ENCODE results near the gene TNXB.
"Not testable (repeated sequence)": the region's sequence is repeated elsewhere in the genome, so short reads cannot be mapped to it uniquely, and the experiment has no call there.

The TNXB gene

DNA sequence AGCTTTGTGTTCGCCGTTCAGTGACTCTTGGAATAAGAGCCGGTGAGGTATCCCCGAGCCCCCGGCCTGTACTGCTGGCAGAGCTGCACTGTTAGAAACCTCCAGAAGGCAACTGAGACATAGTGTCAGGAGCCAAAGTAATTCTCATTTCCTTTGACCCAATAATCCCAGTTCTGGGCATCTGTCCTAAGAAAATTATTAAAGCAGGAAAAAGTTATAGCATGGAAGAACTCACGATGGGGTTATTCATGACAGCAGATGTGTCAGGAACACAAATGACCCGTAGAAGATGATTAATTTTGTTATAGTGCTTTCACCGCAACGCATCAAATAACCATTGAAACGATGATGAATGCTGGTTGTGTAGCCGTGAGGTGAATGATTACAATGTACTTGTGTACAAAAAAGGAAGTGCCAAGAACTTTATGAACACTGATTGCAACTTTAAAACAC lies 50.6 kb downstream of the TNXB start:
- no peak for DNase-seq (ENCODE audit: low read depth)

DNA sequence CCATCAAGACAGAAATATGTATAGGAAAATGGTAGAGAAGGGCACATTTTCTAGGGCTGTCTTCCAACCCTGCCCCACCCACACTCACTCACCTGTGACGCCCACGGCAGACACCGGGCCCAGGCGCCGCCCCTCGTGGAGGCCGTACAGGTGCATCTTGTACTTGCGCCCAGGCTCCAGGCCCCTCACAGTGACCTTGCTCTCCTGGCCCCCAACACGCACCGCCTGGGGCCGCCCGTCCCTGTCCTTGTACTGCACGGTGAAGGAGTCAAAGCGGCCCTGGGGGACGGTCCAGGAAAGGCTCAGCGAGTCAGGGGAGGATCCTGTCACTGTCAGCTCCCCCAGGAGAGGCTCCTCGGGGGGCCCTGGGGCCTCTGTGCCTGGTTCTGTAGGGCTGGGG lies 51.2 kb downstream of the TNXB start:
- no peak for DNase-seq (ENCODE audit: low read depth)

DNA sequence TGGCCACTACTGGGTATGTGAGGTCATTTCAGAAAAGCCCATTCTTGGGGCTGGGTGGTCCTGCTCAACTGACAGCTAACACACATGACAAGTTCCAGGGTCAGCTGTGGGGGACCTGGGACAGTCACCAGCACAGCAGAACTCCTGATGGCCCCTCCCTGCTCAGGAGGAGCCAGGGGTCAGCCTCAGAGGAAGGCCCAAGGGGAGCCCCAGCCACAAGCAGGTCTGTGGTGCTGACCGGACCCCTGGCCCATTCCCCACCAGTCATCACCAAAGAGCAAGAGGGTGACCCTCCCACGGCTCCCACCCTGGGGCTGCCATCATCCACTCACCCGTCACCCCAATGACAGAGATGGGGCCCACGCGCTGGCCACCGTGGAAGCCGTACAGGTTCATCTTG lies 52.9 kb downstream of the TNXB start:
- DNase-seq (ENCODE audit: low read depth): no peak

DNA sequence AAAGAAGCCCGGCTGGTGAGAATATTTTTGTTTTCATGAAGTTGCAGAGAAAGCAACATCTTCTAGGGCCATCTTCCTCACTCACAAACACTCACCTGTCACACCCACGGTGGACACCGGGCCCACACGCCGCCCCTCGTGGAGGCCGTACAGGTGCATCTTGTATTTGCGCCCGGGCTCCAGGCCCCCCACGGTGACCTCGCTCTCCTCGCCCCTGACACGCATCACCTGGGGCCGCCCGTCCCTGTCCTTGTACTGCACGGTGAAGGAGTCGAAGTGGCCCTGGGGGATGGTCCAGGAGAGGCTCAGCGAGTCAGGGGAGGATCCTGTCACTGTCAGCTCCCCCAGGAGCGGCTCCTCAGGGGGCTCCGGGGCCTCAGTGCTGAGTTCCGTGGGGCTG lies 53.4 kb downstream of the TNXB start:
- DNase-seq (ENCODE audit: low read depth): not testable (repeated sequence)

DNA sequence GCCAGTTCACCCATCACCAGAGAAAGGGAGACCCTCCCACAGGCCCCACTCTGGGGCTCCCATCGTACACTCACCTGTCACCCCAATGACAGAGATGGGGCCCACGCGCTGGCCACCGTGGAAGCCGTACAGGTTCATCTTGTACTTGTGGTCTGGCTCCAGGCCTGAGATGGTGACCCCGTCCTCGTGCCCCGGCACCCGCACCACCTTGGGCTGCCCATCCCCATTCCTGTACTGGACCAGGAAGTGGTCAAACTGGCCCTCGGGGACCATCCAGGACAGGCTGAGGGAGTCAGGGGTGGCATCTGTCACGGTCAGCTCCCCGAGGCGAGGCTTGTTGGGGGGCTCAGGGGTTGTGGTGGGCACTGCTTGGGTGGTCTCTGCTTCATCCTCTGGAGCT lies 55.8 kb downstream of the TNXB start:
- not testable (repeated sequence) for DNase-seq (ENCODE audit: low read depth)

DNA sequence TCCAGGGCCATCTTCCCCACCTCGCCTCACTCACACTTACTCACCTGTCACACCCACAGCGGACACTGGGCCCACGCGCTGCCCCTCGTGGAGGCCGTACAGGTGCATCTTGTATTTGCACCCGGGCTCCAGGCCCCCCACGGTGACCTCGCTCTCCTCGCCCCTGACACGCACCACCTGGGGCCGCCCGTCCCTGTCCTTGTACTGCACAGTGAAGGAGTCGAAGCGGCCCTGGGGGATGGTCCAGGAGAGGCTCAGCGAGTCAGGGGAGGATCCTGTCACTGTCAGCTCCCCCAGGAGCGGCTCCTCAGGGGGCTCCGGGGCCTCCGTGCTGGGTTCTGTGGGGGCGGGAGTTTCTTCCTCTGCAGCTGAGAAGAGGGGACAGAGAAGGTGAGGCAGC lies 56.5 kb downstream of the TNXB start:
- not testable (repeated sequence) for DNase-seq (ENCODE audit: low read depth)

DNA sequence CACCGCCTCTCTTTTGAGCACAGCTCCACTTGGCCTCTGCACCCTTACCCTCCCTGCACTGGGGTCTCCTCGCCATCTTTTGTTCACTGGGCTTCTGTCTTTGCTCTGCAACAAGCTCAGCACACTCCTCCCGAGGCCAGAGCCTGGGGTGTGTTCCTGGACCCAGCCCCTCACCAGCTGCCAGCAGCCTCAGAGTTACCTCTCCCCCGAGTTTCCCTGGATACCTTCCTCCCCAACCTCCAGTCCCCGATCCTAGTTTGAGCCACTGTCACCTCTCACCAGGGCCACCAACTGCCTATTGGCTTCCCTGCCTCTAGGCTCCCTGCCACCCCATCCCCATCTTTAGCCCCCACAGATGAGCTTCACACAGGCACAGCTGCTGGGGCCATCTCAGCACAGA lies 58.6 kb downstream of the TNXB start:
- no peak for DNase-seq (ENCODE audit: low read depth)

DNA sequence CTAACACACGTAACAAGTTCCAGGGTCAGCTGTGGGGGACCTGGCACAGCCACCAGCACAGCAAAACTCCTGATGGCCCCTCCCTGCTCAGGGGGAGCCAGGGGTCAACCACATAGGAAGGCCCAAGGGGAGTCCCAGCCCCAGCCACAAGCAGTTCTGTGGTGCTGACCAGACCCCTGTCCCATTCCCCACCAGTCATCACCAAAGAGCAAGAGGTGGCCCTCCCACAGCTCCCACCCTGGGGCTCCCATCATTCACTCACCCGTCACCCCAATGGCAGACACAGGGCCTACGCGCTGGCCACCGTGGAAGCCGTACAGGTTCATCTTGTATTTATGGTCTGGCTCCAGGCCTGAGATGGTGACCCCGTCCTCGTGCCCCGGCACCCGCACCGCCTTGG lies 59.4 kb downstream of the TNXB start:
- DNase-seq (ENCODE audit: low read depth): not testable (repeated sequence)

DNA sequence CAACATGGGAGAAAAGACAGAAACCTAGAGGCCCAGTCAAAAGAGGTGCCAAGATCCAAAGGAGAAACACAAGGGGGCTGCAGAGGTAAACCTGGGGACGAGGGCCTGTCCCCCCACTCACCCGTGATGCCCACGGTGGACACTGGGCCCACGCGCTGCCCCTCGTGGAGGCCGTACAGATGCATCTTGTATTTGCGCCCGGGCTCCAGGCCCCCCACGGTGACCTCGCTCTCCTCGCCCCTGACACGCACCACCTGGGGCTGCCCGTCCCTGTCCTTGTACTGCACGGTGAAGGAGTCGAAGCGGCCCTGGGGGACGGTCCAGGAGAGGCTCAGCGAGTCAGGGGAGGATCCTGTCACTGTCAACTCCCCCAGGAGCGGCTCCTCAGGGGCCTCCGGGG lies 60.0 kb downstream of the TNXB start:
- not testable (repeated sequence) for DNase-seq (ENCODE audit: low read depth)

DNA sequence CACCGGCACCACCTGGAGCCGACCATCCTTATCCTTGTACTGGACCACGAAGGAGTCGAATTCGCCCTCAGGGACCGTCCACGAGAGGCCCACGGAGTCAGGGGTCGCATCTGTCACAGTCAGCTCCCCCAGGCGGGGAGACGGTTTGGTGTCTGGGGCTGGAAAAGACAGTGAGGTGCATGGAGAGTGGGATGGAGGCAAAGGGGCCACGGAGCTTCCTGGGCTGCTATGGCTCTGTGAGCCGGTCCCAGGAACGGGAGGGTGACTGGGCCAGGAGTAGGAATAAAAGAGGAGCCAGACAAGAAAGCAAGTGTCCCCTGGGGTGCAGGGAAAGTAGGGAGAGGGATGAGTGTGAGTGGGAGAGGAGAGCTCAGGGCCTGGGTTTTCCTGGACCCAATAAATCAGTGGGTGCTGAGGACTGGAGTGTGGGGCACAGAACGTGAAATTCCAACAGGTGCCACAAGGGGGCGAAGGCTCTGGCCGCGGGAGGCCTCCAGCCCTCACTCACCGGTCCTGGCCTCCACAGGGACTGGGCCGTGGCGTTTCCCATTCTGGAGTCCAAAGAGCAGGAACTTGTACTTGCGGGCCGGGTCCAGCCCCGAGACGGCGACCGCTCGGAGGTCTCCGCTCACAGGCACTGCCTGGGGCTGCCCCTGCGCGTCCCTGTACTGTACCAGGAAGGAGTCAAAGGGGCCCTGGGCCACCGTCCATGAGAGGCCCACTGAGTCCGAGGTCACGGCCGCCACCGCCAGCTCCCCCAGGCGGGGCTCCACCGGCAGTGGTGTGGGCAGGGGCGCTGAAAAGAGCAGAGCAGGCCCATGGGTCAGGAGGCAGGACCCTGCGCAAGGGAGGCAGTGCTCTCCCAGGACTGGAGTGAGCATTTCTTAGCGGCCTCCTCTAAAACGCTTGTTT lies 61.0 kb downstream of the TNXB start:
- peak; percentile 54 for DNase-seq (ENCODE audit: low read depth)

DNA sequence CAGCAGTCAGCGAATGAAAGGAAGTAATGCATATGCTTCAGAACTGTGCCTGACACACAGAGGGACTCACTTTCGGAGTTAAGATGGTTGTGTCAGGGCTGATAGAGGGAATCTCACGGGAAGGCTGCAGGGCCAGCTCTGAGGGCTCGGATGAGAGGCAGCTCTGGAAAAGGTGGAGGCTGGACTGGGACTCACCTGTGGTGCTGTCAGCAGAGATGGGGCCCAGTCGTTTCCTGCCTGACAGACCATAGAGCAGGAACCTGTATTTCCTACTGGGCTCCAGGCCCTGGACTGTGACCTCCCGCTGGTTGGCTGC lies 61.6 kb downstream of the TNXB start:
- no peak for DNase-seq (ENCODE audit: low read depth)

DNA sequence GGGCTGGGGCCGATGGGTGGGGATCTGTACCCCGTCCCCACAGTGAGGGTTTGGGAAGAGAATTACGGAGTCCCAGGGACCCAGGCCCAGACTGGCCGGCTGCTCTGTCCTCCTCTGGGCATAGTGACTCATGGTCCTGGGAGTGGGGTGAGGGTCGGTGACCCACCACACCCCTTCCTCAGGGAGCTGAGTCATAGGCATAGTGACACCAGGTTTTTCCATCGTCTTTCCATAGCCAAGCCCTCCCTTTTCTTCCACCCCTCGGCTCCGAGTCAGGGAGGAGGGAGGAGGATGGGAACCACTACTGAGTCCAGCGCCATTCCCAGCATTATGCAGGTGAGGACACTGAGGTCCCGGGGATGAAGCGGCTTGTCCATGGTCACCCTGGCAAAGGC lies 62.1 kb downstream of the TNXB start:
- DNase-seq (ENCODE audit: low read depth): no peak

DNA sequence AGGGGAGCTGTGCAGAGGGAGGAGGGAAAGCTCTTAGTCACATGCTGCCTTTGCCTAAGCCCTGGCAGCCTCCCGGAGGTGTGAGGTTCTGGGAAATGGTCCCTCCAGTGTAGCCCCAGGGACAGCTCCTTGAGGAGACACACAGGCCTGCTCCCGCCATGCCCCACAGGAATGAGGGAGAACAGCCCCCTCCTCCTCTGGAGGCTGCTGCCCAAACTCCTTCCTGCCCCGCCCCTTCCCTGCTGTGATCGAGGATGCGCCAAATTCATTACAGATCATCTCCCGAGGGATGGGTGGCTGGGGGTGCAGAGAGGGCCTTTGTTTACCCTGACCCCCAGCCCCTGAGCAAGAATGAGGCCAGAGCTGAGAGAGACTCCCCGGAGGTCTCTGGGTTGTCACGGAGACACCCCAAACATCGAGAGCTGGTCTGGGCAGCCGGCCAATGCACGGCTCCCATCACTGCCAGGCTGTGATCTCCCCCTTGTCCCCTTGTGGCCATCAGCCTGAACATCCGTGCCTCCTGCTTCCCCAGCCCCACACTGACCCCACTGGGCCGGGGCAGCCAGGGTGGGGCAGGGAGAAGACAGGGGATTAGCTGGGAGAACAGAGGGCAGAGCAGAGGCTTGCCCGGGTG lies 62.6 kb downstream of the TNXB start:
- no peak for DNase-seq (ENCODE audit: low read depth)

DNA sequence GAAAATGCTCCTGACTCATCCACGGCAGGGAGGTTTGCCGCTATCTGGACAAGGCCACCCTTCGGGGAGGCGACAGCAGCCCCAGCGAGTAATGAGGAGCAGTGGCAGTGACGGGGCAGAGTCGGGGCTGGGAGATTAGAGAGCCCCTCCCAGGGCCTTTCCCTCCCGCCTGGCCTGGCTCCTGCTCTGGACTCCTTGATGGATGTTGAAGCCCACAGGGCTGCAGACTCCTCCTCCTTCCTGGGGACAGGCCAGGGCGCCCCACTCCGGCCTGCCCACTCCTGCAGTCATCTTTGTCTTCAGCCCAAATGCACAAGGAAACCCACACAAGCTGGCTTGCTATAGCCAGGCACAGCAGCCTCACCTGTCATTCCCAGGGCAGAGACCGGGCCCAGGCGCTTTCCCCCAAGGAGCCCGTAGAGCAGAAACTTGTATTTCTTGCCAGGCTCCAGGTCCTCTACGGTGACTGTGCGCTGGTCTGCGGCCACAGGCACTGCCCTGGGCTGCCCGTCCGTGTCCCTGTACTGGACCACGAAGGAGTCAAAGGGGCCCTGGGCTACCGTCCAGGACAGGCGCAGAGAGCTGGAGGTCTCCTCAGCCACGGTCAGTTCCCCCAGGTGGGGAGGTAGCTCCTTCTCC lies 63.2 kb downstream of the TNXB start:
- DNase-seq (ENCODE audit: low read depth): no peak

DNA sequence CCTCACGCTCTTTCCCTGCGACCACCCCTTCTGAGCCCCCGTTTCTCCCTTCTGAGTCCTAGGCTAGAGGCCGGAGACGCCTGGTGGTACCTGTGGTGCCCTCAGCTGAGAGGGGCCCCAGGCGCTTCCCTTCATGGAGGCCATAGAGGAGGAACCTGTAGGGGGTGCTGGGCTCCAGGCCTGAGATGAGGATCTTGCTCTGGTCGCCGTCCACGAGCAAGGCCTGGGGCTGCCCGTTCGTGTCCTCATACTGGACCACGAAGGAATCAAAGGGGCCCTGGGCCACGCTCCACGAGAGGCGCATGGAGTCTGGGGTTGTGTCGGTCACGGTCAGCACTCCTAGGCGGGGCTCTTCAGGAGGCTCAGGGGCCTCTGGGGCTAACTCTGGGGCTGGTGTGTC lies 64.2 kb downstream of the TNXB start:
- not testable (repeated sequence) for DNase-seq (ENCODE audit: low read depth)

DNA sequence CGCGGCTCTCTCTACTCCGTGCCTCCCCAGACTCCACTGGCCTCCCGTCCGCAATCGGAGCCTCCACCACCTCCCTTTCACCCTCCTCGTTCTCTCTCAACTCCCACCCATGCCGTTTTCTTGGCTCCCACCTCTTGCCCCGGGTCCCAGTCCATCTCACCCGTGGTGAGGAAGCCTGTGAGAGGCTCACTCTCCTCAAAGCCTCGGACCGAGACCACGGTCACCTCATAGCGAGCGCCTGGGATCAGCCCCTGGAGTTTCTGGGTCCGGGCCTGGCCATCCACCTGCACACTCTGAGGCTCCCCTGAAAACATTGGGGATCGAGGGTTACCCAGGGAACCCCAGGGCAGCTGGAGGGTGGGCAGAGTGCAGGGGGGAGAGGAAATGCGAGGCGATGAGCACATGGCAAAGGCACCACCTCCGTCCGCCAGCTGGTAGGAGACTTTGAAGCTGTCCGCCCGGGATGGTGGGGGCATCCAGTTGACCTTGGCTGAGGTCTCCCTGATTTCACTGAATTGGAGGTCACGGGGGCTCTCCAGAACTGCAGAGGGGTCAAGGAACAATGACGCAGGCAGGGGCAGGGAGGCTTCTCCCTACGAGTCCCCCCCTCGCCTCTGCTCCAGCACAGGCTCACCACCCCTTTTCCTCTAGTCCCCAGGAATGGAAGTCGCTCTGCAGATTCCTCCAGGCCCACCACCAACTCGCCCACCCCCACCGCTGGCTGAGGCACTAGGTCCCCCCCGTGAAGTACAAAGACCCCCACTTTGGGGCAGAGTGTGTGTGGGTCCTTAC lies 65.4 kb downstream of the TNXB start:
- DNase-seq (ENCODE audit: low read depth): not testable (repeated sequence)

DNA sequence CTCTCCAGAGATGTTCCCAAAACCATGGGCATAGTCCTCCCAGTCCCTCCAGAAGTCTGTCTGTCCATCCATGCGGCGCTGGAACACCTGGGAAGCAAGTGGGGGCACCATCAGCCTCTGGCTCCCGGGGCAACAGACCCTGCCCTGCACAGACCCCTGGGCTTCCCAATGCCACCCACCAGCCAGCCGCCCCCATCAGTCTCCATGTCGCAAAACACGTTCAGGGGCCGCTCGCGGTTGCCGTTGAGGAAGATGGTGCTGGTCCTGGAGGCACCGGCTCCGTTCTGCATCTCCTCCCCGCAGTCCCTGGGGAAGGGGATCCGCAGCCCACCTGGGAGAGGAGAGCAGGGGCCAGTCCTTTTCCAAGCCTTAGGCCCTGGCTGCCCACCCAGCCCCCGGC lies 66.9 kb downstream of the TNXB start:
- DNase-seq (ENCODE audit: low read depth): not testable (repeated sequence)

DNA sequence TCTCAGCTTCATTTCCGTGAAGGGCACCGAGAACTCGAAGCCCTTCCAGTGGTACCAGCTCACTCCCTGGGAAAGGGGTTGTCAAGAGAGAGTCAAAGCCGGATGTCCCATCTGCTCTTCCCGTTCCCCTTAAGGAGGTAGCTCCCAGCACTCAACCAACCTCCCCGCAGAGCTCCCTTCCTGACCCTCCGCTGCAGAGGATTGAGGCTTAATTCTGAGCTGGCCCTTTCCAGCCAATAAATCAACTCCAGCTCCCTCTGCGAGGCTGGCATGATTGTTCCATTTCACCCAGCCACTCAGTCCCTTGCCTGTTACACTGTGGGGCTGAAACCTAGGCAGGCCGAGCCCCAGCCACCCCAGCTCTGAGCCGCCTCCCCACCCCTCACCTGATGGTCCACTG lies 67.8 kb downstream of the TNXB start:
- DNase-seq (ENCODE audit: low read depth): not testable (repeated sequence)

DNA sequence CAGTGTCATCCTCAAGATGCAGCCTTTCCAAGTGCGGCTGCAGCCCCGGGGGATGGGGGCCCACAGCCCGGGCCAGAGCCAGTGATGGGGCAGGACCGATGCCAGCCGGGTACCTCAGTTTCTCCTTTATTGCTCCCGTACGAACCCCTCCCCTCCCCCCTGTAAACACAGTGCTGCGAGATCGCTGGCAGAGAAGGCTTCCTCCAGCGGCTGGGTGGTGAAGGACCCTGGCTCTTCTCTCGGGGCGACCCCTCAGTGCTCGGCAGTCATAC lies 68.2 kb downstream of the TNXB start:
- DNase-seq (ENCODE audit: low read depth): not testable (repeated sequence)

DNA sequence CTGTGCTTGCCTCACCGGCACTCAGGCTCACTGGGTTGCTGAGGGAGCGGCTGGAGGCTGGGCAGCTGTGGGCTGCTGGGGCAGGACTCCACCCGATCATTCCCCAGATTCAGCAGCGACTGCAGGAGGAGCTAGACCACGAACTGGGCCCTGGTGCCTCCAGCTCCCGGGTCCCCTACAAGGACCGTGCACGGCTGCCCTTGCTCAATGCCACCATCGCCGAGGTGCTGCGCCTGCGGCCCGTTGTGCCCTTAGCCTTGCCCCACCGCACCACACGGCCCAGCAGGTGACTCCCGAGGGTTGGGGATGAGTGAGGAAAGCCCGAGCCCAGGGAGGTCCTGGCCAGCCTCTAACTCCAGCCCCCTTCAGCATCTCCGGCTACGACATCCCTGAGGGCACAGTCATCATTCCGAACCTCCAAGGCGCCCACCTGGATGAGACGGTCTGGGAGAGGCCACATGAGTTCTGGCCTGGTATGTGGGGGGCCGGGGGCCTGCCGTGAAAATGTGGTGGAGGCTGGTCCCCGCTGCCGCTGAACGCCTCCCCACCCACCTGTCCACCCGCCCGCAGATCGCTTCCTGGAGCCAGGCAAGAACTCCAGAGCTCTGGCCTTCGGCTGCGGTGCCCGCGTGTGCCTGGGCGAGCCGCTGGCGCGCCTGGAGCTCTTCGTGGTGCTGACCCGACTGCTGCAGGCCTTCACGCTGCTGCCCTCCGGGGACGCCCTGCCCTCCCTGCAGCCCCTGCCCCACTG lies 68.7 kb downstream of the TNXB start:
- not testable (repeated sequence) for DNase-seq (ENCODE audit: low read depth)

DNA sequence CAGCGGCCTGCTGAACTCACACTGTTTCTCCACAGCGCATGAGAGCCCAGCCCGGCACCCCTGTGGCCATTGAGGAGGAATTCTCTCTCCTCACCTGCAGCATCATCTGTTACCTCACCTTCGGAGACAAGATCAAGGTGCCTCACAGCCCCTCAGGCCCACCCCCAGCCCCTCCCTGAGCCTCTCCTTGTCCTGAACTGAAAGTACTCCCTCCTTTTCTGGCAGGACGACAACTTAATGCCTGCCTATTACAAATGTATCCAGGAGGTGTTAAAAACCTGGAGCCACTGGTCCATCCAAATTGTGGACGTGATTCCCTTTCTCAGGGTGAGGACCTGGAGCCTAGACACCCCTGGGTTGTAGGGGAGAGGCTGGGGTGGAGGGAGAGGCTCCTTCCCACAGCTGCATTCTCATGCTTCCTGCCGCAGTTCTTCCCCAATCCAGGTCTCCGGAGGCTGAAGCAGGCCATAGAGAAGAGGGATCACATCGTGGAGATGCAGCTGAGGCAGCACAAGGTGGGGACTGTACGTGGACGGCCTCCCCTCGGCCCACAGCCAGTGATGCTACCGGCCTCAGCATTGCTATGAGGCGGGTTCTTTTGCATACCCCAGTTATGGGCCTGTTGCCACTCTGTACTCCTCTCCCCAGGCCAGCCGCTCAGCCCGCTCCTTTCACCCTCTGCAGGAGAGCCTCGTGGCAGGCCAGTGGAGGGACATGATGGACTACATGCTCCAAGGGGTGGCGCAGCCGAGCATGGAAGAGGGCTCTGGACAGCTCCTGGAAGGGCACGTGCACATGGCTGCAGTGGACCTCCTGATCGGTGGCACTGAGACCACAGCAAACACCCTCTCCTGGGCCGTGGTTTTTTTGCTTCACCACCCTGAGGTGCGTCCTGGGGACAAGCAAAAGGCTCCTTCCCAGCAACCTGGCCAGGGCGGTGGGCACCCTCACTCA lies 69.5 kb downstream of the TNXB start:
- DNase-seq (ENCODE audit: low read depth): not testable (repeated sequence)
